GM18498 (cell line): ENCODE results near the gene CAMKK2.
"Not testable (repeated sequence)": the region's sequence is repeated elsewhere in the genome, so short reads cannot be mapped to it uniquely, and the experiment has no call there.

Experiments
- ATAC-seq: cut with Tn5 transposase; IDR thresholded peaks from one replicate; pipeline ENCODE4 v1.9.1; 2021; ENCODE audit warnings: mild to moderate bottlenecking, moderate library complexity; ENCODE audit not compliant: unreplicated experiment

Gene CAMKK2

GRCh38 chr12:121250359-121250758 is 46.1 kb downstream of the CAMKK2 start:
- no peak for ATAC-seq

DNA sequence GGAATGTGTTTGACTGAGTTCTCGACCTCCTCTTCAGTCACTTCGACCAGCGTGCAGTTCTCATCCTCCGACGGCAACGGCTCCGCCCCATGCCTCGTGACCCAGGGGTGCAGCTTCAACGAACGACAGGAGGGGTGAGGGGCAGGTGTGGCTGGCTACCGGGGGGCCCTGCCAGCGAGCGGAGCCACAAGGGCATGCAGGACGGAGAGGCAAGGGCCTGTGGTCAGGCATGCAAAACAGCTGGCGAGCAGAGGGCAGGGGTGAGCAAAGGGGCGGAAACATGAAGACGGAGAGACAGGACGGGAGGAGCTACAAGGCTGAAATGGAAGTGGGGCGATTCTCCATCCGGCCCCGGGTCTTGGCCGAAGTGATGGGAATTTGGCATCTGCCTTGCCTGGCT is 47.9 kb downstream of the CAMKK2 start:
- ATAC-seq: peak; percentile 91

GRCh38 chr12:121246893-121247557 is 49.5 kb downstream of the CAMKK2 start:
- ATAC-seq: no peak

DNA sequence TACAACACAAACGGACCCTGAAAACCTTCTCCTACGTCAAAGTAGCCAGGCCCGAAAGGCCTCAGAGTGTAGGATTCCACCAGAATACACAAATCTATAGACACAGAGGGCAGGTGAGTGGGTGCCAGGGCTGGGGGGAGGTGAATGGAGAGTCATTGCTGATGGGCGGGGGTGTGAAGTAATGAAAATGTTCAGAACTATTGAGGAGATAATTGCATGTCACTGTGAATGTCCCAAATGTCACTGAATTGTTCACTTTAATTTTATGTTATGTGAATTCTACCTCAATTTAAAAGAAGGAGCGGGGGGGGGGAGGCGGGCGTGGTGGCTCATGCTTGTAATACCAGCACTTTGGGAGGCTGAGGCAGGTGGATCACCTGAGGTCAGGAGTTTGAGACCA is 50.6 kb downstream of the CAMKK2 start:
- ATAC-seq: no peak

GRCh38 chr12:121245031-121245430 is 51.5 kb downstream of the CAMKK2 start:
- no peak for ATAC-seq

GRCh38 chr12:121241156-121241970 is 55.1 kb downstream of the CAMKK2 start:
- ATAC-seq: no peak

- no peak for ATAC-seq
These were observed 55.9 kb downstream of the CAMKK2 start for GRCh38 chr12:121240484-121241101.

DNA sequence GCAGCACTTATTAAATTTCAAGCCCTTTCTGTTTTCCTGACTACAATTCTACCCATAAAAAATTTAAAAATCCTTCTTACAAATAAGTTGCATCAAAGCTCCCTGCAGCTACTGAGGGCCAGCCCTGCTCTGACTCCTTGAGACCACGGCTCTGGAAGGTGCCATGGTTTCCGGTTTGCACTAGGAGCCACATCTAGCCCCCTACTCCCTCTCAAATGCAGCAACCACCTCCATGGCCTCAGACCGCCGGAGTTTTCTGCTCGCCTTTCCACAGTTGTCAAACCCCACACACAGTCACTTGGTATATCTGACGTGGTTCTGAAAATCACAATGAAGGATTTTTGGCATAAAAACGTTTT is 56.5 kb downstream of the CAMKK2 start:
- ATAC-seq: no peak

- no peak for ATAC-seq
These were observed 57.0 kb downstream of the CAMKK2 start for GRCh38 chr12:121239351-121240061.

GRCh38 chr12:121238604-121239350 is 57.7 kb downstream of the CAMKK2 start:
- ATAC-seq: no peak

DNA sequence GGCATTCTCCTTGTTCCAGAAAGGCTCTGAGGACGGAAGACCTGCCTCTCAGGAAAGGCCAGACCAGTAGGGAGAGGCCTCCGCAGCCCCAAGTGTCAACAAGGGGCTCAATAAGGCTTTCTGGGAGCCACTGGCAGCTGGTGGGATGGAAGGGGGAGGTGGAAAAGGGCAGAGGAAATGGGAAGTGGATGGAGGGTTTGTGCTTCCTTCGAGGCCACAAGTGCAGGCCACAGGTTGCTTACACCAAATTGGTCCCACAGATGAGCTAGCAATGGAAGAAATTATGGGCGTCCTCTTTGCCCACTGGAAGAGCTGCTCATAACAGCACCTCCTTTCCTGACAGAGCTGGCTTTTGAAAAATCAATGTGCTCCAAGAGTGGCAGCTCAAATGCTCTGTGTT is 58.4 kb downstream of the CAMKK2 start:
- ATAC-seq: no peak

DNA sequence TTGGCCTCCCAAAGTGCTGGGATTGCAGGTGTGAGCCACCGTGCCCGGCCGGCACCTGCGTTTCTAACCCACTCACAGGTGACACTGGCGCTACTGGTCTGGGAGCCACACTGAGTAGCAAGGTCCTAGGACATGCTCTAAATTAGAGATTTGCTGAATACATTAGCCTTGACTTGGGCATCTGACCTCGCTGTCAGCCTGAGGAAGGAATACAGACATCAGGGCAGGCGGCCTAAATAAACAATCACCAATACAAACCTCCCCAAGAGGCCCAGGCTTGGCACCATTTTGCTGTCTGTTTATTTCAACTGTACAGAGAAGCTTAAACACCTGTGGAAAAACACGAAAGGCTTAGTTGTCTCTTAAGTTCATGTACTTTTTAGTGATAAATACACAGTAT is 59.1 kb downstream of the CAMKK2 start:
- ATAC-seq: no peak

DNA sequence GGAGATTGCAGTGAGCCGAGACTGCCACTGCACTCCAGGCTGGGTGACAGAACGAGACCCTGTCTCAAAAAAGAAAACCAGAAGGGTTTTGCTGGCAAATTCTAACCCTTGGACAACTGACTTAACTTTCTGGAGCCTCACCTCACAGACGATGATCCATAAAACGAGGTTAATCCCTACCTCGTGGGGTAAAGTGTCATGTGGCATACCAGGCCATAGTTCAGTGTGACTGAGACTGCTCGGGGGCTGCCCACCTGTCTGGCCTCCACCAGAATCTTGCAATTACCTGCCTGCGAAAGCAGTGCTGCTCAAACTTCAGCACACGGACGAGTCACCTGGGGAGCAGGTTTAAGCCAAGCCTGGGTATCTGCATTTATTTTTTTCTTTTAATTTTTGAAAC is 59.7 kb downstream of the CAMKK2 start:
- ATAC-seq: no peak

- no peak for ATAC-seq
These were observed 62.9 kb downstream of the CAMKK2 start for GRCh38 chr12:121233628-121234020.

DNA sequence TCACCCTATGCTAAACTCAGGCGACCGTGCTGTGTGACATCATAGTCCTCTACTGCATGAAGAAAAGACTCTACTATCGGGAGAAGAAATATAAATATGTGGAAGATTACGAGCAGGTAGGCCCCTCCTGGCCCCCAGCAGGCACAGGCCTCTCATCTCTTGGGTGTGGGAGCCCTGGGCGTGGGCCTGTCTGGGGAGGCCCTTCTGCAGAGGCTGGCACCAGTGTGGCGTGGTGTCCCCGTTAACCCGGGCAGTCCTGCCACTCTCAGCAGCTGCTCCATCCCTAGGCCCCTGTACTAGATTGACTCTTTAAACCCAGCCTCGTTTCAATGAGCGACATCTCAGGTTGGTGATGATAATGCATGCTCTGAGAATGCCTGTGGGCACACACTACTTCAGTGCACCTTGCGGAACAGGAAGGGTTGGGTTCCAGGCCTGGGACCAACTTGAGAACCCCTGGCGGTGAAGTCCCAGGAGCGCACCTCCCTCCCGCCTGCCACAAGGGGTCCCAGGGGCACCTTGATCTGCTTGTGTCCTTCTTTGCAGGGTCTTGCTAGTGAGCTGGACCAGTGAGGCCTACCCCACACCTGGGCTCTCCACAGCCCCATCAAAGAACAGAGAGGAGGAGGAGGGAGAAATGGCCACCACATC is 63.4 kb downstream of the CAMKK2 start:
- no peak for ATAC-seq

DNA sequence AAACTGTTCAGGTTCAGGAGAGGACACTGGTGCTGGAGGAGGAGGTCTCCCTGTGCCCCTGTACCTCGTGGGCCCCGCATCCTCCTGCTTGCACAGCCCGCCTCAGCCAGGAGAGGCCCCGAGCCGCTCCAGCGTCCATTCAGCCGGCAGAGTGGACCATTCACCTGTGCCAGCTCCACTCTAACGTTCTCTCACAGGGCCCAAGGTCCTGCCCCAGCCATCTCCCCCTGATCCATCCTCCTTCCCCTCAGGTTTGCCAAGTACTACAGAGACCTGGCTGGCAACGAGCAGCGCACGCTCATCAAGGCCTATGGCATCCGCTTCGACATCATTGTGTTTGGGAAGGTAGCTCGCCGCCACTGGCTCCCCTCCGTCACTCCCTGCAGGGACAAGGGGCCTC is 64.3 kb downstream of the CAMKK2 start:
- no peak for ATAC-seq

DNA sequence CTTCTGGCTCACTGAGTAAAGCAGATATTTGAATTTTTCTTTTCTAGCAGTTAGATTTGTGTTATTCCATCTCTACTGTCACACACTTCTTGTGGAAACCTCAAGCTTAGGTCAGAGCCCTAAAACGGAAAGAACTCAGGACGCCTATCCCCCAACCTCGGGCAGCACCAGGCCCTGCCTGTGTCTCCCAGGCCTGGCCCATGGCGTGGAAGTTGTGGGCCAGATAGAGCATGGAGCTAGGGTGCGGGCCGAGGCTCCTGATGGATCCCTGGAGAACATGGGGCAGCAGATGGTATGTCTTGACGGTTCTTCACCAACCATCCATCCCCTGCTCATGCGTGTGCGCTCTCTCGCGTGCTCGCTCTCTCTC is 66.0 kb downstream of the CAMKK2 start:
- ATAC-seq: no peak

DNA sequence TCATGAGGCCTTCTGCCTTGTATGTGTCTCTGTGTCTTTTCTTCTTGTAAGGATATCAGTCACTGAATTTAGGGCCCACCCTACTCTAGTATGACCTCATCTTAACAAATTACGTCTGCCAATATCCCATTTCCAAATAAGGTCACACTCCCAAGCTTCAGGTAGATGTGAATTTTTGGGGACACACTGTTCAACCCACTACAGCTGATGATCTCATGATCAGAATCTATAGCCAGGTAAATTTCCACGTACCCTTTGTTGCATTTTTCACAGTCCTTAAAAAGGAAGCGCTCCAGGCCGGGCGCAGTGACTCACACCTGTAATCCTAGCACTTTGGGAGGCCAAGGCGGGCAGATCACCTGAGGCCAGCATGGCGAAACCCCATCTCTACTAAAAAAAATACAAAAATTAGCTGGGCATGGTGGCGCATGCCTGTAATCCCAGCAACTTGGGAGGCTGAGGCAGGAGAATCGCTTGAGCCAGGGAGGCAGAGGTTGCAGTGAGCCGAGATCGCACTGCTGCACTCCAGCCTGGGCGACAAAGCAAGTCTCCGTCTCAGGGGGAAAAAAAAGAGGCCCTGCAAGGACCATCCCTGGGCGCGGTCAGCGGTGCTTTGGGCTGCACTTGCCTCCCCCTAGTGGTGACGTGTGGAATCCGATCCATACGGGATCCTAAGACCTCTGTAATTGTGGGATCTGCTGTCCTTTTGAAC is 66.5 kb downstream of the CAMKK2 start:
- not testable (repeated sequence) for ATAC-seq

- no peak for ATAC-seq
These were observed 67.4 kb downstream of the CAMKK2 start for GRCh38 chr12:121228919-121229665.
